COLO668 (cell line): Measurements from ENCODE around the gene UBE2U.

Experiments
- DNase-seq: peaks from one replicate; lab custom pipeline; 2025; ENCODE audit not compliant: unreplicated experiment; lab: John Stamatoyannopoulos, UW

Gene UBE2U

DNA sequence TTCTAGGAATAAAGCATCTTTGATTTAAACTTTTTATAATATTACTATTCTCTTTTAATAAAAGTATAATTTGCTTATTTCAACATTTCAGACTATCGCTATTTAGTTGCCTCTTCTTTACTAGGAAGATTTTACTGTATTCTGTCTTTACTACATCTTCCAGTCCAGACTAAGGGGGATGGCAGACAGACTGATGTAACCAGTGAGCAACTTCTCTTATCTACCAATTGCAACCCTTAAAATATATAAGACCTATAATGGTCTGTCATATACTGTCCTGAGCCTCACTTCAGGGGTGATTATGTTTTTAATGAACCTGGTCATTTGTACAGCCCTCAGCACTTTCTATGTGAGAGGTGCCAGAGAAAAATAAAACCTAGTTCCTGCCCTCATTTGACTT, 87.0 kb downstream of the UBE2U start:
- DNase-seq, result no peak

DNA sequence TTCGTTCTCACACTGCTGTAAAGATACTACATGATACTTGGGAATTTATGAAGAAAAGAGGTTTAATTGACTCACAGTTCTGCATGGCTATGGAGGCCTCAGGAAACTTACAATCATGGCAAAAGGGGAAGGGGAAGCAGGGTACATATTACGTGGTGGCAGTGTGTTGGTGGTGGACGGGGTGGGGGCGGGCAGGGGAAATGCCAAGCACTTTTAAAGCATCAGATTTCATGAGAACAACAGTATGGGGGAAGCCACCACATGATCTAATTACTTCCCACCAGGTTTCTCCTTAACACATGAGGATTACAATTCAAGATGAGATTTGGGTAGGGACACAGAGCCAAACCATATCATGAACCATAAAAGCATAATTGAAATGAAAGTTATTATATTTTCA, 88.5 kb downstream of the UBE2U start:
- no peak for DNase-seq

- no peak for DNase-seq
Measured at GRCh38 chr1:64292399-64292798, 89.0 kb downstream of the UBE2U start.

DNA sequence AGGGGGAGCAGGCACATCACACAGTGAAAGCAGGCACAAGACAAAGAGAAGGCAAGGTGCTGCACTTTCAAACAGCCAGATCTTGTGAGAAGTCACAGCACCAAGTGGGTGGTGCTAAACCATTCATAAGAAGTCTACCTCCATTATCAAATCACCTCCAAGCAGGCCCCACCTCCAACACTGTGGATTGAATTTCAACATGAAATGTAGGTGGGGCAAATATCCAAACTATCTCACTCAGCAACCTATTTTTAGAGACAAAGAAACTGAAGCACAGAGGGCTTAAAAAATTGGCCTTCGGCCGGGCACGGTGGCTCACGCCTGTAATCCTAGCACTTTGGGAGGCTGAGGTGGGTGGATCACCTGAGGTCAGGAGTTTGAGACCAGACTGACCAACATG, 90.4 kb downstream of the UBE2U start:
- no peak for DNase-seq

GRCh38 chr1:64295136-64295535, 91.7 kb downstream of the UBE2U start:
- DNase-seq, result no peak

GRCh38 chr1:64295561-64295960, 92.1 kb downstream of the UBE2U start:
- no peak for DNase-seq

DNA sequence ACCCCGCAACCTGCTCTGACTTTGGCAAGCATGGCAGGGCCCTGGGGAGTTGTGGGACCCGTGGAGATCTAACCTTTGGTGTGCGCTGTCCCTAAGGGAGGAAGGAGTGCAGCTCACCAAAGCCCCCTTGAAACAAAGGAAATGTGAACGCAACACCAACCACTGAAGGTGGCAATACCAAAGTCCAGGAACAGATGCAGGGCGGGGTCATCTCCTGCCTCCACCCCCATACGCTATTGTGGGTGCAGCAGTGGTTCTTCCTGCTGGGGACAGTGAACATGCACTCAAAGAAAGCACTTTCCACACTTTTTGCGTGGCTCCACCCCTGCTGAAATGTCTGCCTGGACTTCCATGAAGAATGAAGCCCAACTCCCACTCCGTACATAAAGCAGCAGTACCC, 93.0 kb downstream of the UBE2U start:
- DNase-seq, result no peak

GRCh38 chr1:64302194-64302593, 98.8 kb downstream of the UBE2U start:
- DNase-seq, result no peak

DNA sequence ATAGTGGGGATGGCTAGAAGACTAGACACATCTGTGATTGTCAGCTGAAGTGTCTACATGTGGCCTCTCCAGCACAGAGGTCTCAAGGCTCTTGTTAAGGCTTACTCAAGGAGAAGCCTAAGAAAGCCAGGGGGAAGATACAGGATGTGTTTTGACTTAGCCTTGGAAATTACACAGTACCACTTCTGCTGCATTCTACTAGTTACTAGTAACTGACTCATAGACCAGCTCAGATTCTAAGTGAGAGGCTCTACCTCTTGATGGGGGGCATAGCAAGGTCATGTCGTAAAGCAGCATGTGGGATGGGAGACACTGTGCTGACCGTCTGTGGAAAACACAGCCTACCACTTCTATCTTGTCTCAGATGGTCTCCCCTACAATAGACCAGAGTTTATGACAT, 99.5 kb downstream of the UBE2U start:
- DNase-seq, result no peak

DNA sequence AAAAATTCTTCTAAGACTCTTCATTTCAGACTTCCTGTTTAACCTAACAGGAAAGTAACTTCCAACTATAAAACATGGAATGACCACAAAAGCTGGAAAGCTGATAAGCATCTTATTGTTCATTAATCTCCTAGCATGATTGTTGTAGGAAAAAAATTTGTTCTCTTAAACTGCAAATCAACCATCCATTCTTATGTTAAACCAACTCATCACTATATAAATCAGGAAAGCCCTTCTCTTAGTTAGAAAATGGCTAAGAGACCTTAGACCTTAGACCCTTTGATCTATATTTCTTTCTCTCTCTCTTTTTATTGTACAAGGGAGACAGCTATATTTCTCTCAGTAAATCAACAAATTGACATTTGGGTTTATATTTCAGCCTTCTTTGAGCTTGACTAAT, 101.4 kb downstream of the UBE2U start:
- no peak for DNase-seq

- no peak for DNase-seq
Measured at GRCh38 chr1:64308866-64309265, 105.4 kb downstream of the UBE2U start.

DNA sequence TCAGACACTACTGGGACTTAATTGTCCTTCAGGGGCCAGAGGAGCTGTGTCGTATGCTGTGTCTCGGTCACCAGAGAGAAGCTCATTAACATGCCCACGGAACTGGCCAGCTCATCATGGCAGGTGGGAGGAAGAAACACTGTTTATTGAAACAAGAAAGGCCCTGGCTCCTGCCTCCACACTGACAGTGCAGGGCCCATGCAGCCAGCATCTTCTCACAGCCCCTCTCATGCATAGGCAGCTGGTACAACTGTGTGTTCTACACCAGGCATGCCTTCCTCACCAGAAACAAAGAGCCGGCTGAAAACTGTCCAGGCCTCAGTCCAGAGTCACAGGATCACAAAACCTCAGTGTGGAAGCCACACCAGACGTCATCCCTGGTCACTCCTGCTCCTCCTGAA, 106.0 kb downstream of the UBE2U start:
- no peak for DNase-seq

GRCh38 chr1:64310760-64311159, 107.3 kb downstream of the UBE2U start:
- DNase-seq, result no peak

GRCh38 chr1:64312431-64312830, 109.0 kb downstream of the UBE2U start:
- no peak for DNase-seq

DNA sequence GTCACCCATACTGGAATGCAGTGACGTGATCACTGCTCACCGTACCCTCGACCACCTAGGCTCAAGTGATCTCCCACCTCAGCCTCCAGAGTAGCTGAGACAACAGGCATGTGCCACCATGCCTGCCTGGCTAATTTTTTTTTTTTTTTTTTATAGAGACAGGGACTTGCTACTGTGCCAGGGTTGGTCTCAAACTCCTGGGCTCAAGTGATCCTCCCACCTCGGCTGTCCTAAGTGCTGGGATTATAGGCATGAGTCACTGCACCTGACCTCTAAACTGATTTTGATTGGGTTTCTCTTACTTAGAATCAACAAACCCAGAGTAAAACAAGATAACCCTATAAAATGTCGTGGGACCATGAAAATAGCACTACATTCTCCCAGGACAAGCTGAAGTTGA, 112.0 kb downstream of the UBE2U start:
- DNase-seq, result no peak
